GM21825 (cell line): ENCODE measurements around the gene MYOM1.
"Not testable (repeated sequence)": the region's sequence is repeated elsewhere in the genome, so short reads cannot be mapped to it uniquely, and the experiment has no call there.

Experiments used
- ATAC-seq: cut with Tn5 transposase; IDR thresholded peaks from one replicate; pipeline ENCODE4 v1.9.1; 2021; ENCODE audit warnings: mild to moderate bottlenecking, moderate library complexity; ENCODE audit not compliant: unreplicated experiment

Gene MYOM1

GRCh38 chr18:3041843-3042242 is 177.9 kb downstream of the MYOM1 start:
- no peak for ATAC-seq

GRCh38 chr18:3040881-3041280 is 178.9 kb downstream of the MYOM1 start:
- no peak for ATAC-seq

- ATAC-seq: no peak
Observed at GRCh38 chr18:3040173-3040572, 179.6 kb downstream of the MYOM1 start.

- ATAC-seq: peak; percentile 100
Observed at GRCh38 chr18:3037423-3037915, 182.3 kb downstream of the MYOM1 start.

- no peak for ATAC-seq
Observed at GRCh38 chr18:3036108-3036507, 183.7 kb downstream of the MYOM1 start.

- no peak for ATAC-seq
Observed at GRCh38 chr18:3035635-3036034, 184.1 kb downstream of the MYOM1 start.

- ATAC-seq: no peak
Observed at GRCh38 chr18:3032721-3033120, 187.0 kb downstream of the MYOM1 start.

GRCh38 chr18:3029215-3029952 is 190.4 kb downstream of the MYOM1 start:
- no peak for ATAC-seq

GRCh38 chr18:3028115-3028514 is 191.7 kb downstream of the MYOM1 start:
- ATAC-seq: not testable (repeated sequence)

- ATAC-seq: no peak
Observed at GRCh38 chr18:3027370-3027891, 192.3 kb downstream of the MYOM1 start.

GRCh38 chr18:3025544-3025943 is 194.2 kb downstream of the MYOM1 start:
- no peak for ATAC-seq

GRCh38 chr18:3023603-3024002 is 196.2 kb downstream of the MYOM1 start:
- ATAC-seq: not testable (repeated sequence)
